Medulla oblongata (tissue), 1 donor: ENCODE data around the gene RPL18.
"Not testable (repeated sequence)": the region's sequence is repeated elsewhere in the genome, so short reads cannot be mapped to it uniquely, and the experiment has no call there.

Experiments used
- DNase-seq: peaks from one replicate; pipeline ENCODE4 v3.0.0-alpha.2; 2015; ENCODE audit errors: extremely low spot score

The RPL18 gene

GRCh38 chr19:48588670-48589401 lies 30.1 kb downstream of the RPL18 start:
- peak; percentile 90 for DNase-seq

- DNase-seq = no peak
These were observed 31.6 kb downstream of the RPL18 start for GRCh38 chr19:48587387-48587786.

GRCh38 chr19:48582168-48582567 lies 36.8 kb downstream of the RPL18 start:
- no peak for DNase-seq

GRCh38 chr19:48578891-48579290 lies 40.1 kb downstream of the RPL18 start:
- DNase-seq = no peak

GRCh38 chr19:48577908-48578307 lies 41.1 kb downstream of the RPL18 start:
- not testable (repeated sequence) for DNase-seq

GRCh38 chr19:48575931-48576622 lies 42.9 kb downstream of the RPL18 start:
- no peak for DNase-seq

GRCh38 chr19:48573163-48573505 lies 45.8 kb downstream of the RPL18 start:
- no peak for DNase-seq

GRCh38 chr19:48571378-48572162 lies 47.4 kb downstream of the RPL18 start:
- no peak for DNase-seq

- peak; percentile 3 for DNase-seq
These were observed 49.2 kb downstream of the RPL18 start for GRCh38 chr19:48569814-48570213.

- peak; percentile 66 for DNase-seq
These were observed 50.6 kb downstream of the RPL18 start for GRCh38 chr19:48568345-48568886.
